Mucosa of stomach (tissue), 1 donor: ENCODE data around the gene RASAL2.
"Not testable (repeated sequence)": the region's sequence is repeated elsewhere in the genome, so short reads cannot be mapped to it uniquely, and the experiment has no call there.

Source experiments
- H3K27me3 ChIP-seq: one replicate; pipeline ENCODE4 v1.7.0; 2013; ENCODE audit warnings: mild to moderate bottlenecking, low read length; ENCODE audit not compliant: control insufficient read depth, insufficient read depth
- H3K36me3 ChIP-seq: one replicate; pipeline ENCODE4 v1.7.0; 2013; ENCODE audit warnings: low read length; ENCODE audit not compliant: control insufficient read depth, insufficient read depth
- H3K4me1 ChIP-seq: one replicate; pipeline ENCODE4 v1.7.0; 2013; ENCODE audit warnings: mild to moderate bottlenecking, low read length; ENCODE audit not compliant: control insufficient read depth, insufficient read depth
- H3K4me3 ChIP-seq: one replicate; pipeline ENCODE4 v1.7.0; 2013; ENCODE audit warnings: low read length
- H3K9ac ChIP-seq: one replicate; pipeline ENCODE4 v1.7.0; 2013; ENCODE audit warnings: mild to moderate bottlenecking, low read length, moderate library complexity
- H3K9me3 ChIP-seq: one replicate; pipeline ENCODE4 v1.7.0; 2013; ENCODE audit warnings: mild to moderate bottlenecking, low read length, moderate library complexity; ENCODE audit not compliant: control insufficient read depth
- donor health status: Pancreatic carcinoma.

The RASAL2 gene

GRCh38 chr1:178374016-178374415 is 280.1 kb downstream of the RASAL2 start:
- Histone ChIP-seq H3K4me3 (no peak overlapping the region), H3K27me3 (no peaks in the 10 kb centered on the region), H3K36me3 (no peaks in the 10 kb centered on the region), H3K9me3 (no peaks in the 10 kb centered on the region), H3K9ac (no peak overlapping the region), H3K4me1 (no peaks in the 10 kb centered on the region)

GRCh38 chr1:178376008-178376407 is 282.1 kb downstream of the RASAL2 start:
- Histone ChIP-seq H3K27me3 (no peaks in the 10 kb centered on the region), H3K4me1 (no peaks in the 10 kb centered on the region), H3K9me3 (no peaks in the 10 kb centered on the region), H3K9ac (no peak overlapping the region), H3K36me3 (no peaks in the 10 kb centered on the region), H3K4me3 (no peak overlapping the region)

- H3K4me1 ChIP-seq, result no peaks in the 10 kb centered on the region
- no peaks in the 10 kb centered on the region for H3K9me3 ChIP-seq
- no peak overlapping the region for H3K9ac ChIP-seq
- H3K27me3 ChIP-seq, result no peaks in the 10 kb centered on the region
- H3K4me3 ChIP-seq, result no peak overlapping the region
- no peaks in the 10 kb centered on the region for H3K36me3 ChIP-seq
Measured at GRCh38 chr1:178379807-178380206, 285.9 kb downstream of the RASAL2 start.

GRCh38 chr1:178382372-178382771 is 288.5 kb downstream of the RASAL2 start:
- Histone ChIP-seq H3K36me3 (no peaks in the 10 kb centered on the region), H3K4me3 (no peak overlapping the region), H3K9ac (no peak overlapping the region), H3K9me3 (no peaks in the 10 kb centered on the region), H3K4me1 (peaks cover 4% of the 10 kb centered on the region), H3K27me3 (no peaks in the 10 kb centered on the region)

GRCh38 chr1:178385662-178386061 is 291.8 kb downstream of the RASAL2 start:
- Histone ChIP-seq H3K9ac (no peak overlapping the region), H3K27me3 (no peaks in the 10 kb centered on the region), H3K36me3 (no peaks in the 10 kb centered on the region), H3K9me3 (no peaks in the 10 kb centered on the region), H3K4me1 (peaks cover 4% of the 10 kb centered on the region), H3K4me3 (no peak overlapping the region)

GRCh38 chr1:178388418-178389145 is 294.7 kb downstream of the RASAL2 start:
- H3K9me3 ChIP-seq, result no peaks in the 10 kb centered on the region
- H3K4me3 ChIP-seq, result no peak overlapping the region
- no peak overlapping the region for H3K9ac ChIP-seq
- peaks cover 4% of the 10 kb centered on the region for H3K4me1 ChIP-seq
- H3K36me3 ChIP-seq, result no peaks in the 10 kb centered on the region
- H3K27me3 ChIP-seq, result no peaks in the 10 kb centered on the region

- no peak overlapping the region for H3K9ac ChIP-seq
Measured at GRCh38 chr1:178389441-178389840, 295.5 kb downstream of the RASAL2 start.

GRCh38 chr1:178390280-178390679 is 296.4 kb downstream of the RASAL2 start:
- not testable (repeated sequence) for H3K4me1 ChIP-seq, H3K9ac ChIP-seq, H3K27me3 ChIP-seq, H3K9me3 ChIP-seq, H3K36me3 ChIP-seq, H3K4me3 ChIP-seq

More at GRCh38 chr1:178389441-178389840, 295.5 kb downstream of the RASAL2 start:
- Histone ChIP-seq H3K4me3 (no peak overlapping the region), H3K27me3 (no peaks in the 10 kb centered on the region), H3K36me3 (no peaks in the 10 kb centered on the region), H3K9me3 (no peaks in the 10 kb centered on the region), H3K4me1 (peaks cover 4% of the 10 kb centered on the region)

- H3K9me3 ChIP-seq, result no peaks in the 10 kb centered on the region
- no peaks in the 10 kb centered on the region for H3K27me3 ChIP-seq
- H3K9ac ChIP-seq, result no peak overlapping the region
- H3K4me3 ChIP-seq, result no peak overlapping the region
- H3K4me1 ChIP-seq, result no peaks in the 10 kb centered on the region
- H3K36me3 ChIP-seq, result no peaks in the 10 kb centered on the region
Measured at GRCh38 chr1:178393370-178393769, 299.5 kb downstream of the RASAL2 start.

GRCh38 chr1:178396789-178397188 is 302.9 kb downstream of the RASAL2 start:
- peaks cover 9% of the 10 kb centered on the region for H3K4me1 ChIP-seq
- H3K9ac ChIP-seq, result no peak overlapping the region
- H3K9me3 ChIP-seq, result no peaks in the 10 kb centered on the region
- no peaks in the 10 kb centered on the region for H3K36me3 ChIP-seq
- H3K4me3 ChIP-seq, result no peak overlapping the region
- H3K27me3 ChIP-seq, result no peaks in the 10 kb centered on the region

GRCh38 chr1:178397678-178398077 is 303.8 kb downstream of the RASAL2 start:
- Histone ChIP-seq H3K9me3 (no peaks in the 10 kb centered on the region), H3K4me1 (peaks cover 9% of the 10 kb centered on the region), H3K4me3 (no peak overlapping the region), H3K9ac (no peak overlapping the region), H3K36me3 (no peaks in the 10 kb centered on the region), H3K27me3 (no peaks in the 10 kb centered on the region)

- Histone ChIP-seq H3K4me3 (no peak overlapping the region), H3K9ac (no peak overlapping the region), H3K9me3 (no peaks in the 10 kb centered on the region), H3K27me3 (no peaks in the 10 kb centered on the region), H3K36me3 (no peaks in the 10 kb centered on the region), H3K4me1 (peaks cover 9% of the 10 kb centered on the region)
Measured at GRCh38 chr1:178399177-178399728, 305.3 kb downstream of the RASAL2 start.
